Calu3 (cell line): ENCODE results near the gene RPLP2. TPM values are rescaled to one million over a fixed set of nuclear protein-coding genes. Genes with fewer than 3 reads are reported as not detected.

Experiments
- BruUV-seq: library from RNA; stranded (reverse); fragments of 400-500 nt; replicated peaks from 2 replicates; lab custom pipeline; 2021; lab: Mats Ljungman, UMichigan
- CTCF ChIA-PET: fragments of 300-600 bp; sonication (Branson Sonifier 250); formaldehyde crosslinking; loops from one replicate; lab custom pipeline; 2022; ENCODE audit warnings: antibody characterized with exemption; lab: Charles Lee
- DNase-seq: peaks from one replicate; pipeline ENCODE4 v3.0.0; 2022
- H3K27ac Mint-ChIP-seq: one replicate; pipeline ENCODE4 v1.8.0; 2022; ENCODE audit warnings: mixed read lengths; ENCODE audit not compliant: unreplicated experiment
- H3K27me3 Mint-ChIP-seq: one replicate; pipeline ENCODE4 v1.8.0; 2022; ENCODE audit warnings: mixed read lengths; ENCODE audit not compliant: unreplicated experiment
- H3K36me3 Mint-ChIP-seq: one replicate; pipeline ENCODE4 v1.8.0; 2022; ENCODE audit warnings: mild to moderate bottlenecking, moderate library complexity, mixed read lengths; ENCODE audit not compliant: insufficient read depth, unreplicated experiment
- H3K4me1 Mint-ChIP-seq: one replicate; pipeline ENCODE4 v1.8.0; 2022; ENCODE audit warnings: mild to moderate bottlenecking, low read depth, mixed read lengths; ENCODE audit not compliant: unreplicated experiment
- H3K4me3 Mint-ChIP-seq: one replicate; pipeline ENCODE4 v1.8.0; 2022; ENCODE audit warnings: mild to moderate bottlenecking, low read depth, moderate library complexity, mixed read lengths; ENCODE audit not compliant: unreplicated experiment
- H3K9me3 Mint-ChIP-seq: one replicate; pipeline ENCODE4 v1.8.0; 2022; ENCODE audit warnings: low read depth, mixed read lengths; ENCODE audit not compliant: unreplicated experiment
- intact Hi-C: fragments of 100-400 bp; cut with micrococcal nuclease; formaldehyde crosslinking; loops from one replicate; pipeline ENCODE4 v1.10.0; 2022; ENCODE audit not compliant: unreplicated experiment
- total RNA-seq: library from RNA; stranded (reverse); gene quantifications from 2 replicates; pipeline ENCODE4 v1.2.3, GENCODE V29; 2022
- TF ChIP-seq, protein P1 (sequence below): fragments of 200-600 bp; IDR thresholded peaks from one replicate; pipeline ENCODE4 v1.8.0; 2022; ENCODE audit warnings: antibody characterized with exemption; ENCODE audit not compliant: unreplicated experiment

Gene RPLP2
- total RNA-seq, 1 experiment from 2014 or later = 1,381 TPM

DNA sequence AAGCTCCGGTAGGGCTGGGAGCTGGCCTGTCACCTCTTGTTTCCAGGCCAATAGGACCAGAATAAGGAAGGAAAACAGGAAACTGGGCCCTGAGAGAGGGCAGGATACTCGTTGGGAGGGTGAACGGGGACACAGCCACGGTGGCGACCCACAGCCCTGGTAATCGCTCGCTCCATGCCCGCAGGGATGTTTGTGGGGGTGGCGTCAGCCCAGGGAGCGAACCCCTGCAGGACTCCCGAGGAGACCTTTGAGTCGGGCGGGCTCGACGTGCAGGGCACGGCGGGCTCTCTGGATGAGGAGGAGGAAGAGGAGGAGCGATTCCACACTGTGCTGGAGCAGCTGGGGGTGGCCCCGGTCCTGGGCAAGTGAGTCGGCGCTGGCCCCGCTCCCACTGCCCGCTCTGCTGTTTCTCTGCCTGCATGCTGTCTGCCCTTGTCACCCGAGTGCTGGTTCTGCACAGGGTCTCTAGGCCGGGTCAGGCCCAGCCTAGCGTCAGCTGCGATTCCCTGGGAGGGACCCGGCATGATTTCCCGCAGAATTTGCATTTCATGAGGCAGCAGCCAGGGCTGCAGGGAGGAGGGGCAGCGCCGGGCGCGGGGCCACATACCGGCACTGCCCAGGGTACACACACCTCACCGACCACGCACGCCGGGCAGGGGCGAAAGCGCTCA lies 19.5 kb downstream of the RPLP2 start:
- DNase-seq = no peak
- Mint-ChIP-seq H3K27me3 (no peaks in the 10 kb centered on the region), H3K36me3 (peaks cover 87% of the 10 kb centered on the region), H3K27ac (peak overlapping the region; percentile 75), H3K4me3 (peak overlapping the region; percentile 78), H3K4me1 (peaks cover 45% of the 10 kb centered on the region), H3K9me3 (no peaks in the 10 kb centered on the region)
- intact Hi-C loops = no loop called here
- no TSS peak for BruUV-seq
- CTCF ChIA-PET = interaction anchor here (0.6 kb wide), 1 partner anchor 325 kb away, joined by 3 read pairs; no protein-coding TSS in a partner anchor
- TF ChIP-seq, protein P1, sequence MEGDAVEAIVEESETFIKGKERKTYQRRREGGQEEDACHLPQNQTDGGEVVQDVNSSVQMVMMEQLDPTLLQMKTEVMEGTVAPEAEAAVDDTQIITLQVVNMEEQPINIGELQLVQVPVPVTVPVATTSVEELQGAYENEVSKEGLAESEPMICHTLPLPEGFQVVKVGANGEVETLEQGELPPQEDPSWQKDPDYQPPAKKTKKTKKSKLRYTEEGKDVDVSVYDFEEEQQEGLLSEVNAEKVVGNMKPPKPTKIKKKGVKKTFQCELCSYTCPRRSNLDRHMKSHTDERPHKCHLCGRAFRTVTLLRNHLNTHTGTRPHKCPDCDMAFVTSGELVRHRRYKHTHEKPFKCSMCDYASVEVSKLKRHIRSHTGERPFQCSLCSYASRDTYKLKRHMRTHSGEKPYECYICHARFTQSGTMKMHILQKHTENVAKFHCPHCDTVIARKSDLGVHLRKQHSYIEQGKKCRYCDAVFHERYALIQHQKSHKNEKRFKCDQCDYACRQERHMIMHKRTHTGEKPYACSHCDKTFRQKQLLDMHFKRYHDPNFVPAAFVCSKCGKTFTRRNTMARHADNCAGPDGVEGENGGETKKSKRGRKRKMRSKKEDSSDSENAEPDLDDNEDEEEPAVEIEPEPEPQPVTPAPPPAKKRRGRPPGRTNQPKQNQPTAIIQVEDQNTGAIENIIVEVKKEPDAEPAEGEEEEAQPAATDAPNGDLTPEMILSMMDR = no peak

DNA sequence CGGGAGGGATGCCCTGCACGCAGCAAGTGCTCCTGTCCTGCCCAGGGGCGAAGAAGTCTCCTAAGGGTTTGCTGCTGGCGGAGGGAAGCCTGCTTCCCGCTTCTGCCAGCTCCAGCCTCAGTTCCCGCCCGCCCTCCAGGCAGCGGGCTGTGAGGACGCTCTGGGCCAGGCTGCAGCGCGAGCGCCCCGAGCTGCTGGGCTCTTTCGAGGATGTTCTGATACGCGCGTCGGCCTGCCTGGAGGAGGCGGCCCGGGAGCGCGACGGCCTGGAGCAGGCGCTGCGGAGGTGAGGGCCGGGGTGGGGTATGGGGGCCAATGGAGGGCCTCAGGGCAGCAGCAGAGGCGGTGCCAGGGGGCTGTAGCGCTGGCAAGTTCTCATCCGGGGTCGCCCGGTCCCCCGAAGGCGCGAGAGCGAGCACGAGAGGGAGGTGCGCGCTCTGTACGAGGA lies 20.1 kb downstream of the RPLP2 start:
- no peaks in the 10 kb centered on the region for H3K9me3 Mint-ChIP-seq
- no peaks in the 10 kb centered on the region for H3K27me3 Mint-ChIP-seq
- BruUV-seq = no TSS peak
- DNase-seq = no peak
- TF ChIP-seq, protein P1 = no peak
- CTCF ChIA-PET = interaction anchor here (0.6 kb wide), 1 partner anchor 324 kb away, joined by 3 read pairs; no protein-coding TSS in a partner anchor
- peaks cover 87% of the 10 kb centered on the region for H3K36me3 Mint-ChIP-seq
- peaks cover 43% of the 10 kb centered on the region for H3K4me1 Mint-ChIP-seq
- intact Hi-C loops = no loop called here
- H3K27ac Mint-ChIP-seq = peak overlapping the region; percentile 75
- H3K4me3 Mint-ChIP-seq = peak overlapping the region; percentile 78

DNA sequence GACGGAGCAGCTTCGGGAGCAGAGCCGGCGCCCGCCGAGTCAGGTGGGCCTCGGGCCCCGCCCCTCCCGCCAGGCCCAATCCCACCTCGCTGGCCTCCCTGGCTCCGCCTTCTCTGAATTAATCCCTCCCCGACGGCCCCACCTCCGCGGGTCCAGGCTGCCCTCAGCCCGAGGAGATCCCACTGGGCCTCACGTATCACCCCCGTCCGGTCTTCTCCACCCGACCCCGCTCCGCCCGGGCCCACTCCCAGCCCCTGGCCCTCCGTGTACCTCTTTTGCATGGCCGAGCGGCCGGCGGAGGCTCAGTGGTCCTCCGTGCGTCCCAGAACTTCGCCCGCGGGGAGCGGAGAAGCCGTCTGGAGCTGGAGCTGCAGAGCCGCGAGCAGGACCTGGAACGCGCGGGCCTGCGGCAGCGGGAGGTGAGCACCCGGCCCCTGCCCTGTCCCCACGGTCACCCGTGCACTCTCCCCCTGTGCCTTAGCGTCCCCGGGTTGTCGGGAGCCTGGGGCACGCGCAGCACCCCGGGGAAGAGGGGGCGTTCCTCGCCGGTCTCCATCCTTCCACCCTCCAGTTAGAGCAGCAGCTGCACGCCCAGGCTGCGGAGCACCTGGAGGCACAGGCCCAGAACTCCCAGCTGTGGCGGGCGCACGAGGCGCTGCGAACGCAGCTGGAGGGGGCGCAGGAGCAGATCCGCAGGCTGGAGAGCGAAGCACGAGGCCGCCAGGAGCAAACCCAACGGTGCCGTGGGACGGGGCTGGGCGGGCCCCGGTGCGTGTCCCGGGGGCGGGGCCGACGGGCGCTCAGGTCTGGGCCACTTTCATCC lies 20.7 kb downstream of the RPLP2 start:
- Mint-ChIP-seq H3K36me3 (peaks cover 87% of the 10 kb centered on the region), H3K9me3 (no peaks in the 10 kb centered on the region), H3K4me3 (peak overlapping the region; percentile 78), H3K4me1 (peaks cover 36% of the 10 kb centered on the region), H3K27me3 (no peaks in the 10 kb centered on the region), H3K27ac (peak overlapping the region; percentile 56)
- BruUV-seq = no TSS peak
- peak; percentile 85 for DNase-seq
- CTCF ChIA-PET = interaction anchor here (0.6 kb wide), 1 partner anchor 323 kb away, joined by 3 read pairs; no protein-coding TSS in a partner anchor
- TF ChIP-seq, protein P1 = no peak
- intact Hi-C loops = no loop called here

DNA sequence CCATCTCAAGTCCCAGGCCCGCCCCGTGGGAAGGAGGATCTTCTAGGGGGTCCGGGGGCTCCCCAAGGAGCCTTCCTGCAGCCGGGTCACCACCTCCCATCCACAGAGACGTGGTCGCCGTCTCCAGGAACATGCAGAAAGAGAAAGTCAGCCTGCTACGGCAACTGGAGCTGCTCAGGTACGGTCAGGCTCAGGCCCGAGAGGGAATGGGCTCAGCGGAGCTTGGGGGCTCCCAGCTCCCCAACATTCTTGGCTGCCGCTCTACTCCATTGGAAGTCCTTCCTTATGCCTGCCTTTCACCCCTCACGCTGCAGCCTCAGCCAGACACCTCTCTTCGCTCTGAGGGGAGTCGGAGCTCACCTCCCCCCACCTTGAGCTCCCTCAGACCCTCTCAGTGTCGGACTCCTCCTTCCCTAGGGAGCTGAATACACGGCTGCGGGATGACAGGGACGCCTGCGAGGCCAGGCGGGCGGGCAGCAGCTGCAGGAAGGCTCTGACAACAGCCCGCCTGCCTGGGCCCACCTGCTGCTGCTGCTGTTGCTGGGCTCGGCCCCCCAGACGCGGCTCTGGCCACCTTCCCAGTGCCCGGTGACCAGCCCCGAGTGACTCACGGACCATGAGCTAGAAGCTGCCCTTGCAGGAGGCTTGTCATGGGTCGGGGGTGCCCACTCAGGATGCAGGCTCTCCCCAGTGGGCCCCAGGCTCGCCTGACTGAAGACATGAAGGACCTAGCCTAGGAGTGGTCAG lies 21.5 kb downstream of the RPLP2 start:
- CTCF ChIA-PET = interaction anchor here (1.1 kb wide), 1 partner anchor 12 kb away, joined by 5 read pairs; the partner anchor contains the start of gene PNPLA2
- Mint-ChIP-seq H3K27me3 (no peaks in the 10 kb centered on the region), H3K9me3 (no peaks in the 10 kb centered on the region), H3K27ac (peak overlapping the region; percentile 1), H3K36me3 (peaks cover 91% of the 10 kb centered on the region), H3K4me1 (peaks cover 34% of the 10 kb centered on the region), H3K4me3 (peak overlapping the region; percentile 78)
- no peak for DNase-seq
- TF ChIP-seq, protein P1 = no peak
- intact Hi-C loops = no loop called here
- no TSS peak for BruUV-seq
